Neural cell (in vitro differentiated cells): ENCODE measurements around the gene SYNRG.

Experiments used
- CTCF ChIP-seq: fragments of 450-650 bp; IDR thresholded peaks from 2 replicates; pipeline ENCODE4 v1.5.1; 2014; ENCODE audit warnings: antibody characterized with exemption, mild to moderate bottlenecking, moderate library complexity; ENCODE audit not compliant: poor library complexity, severe bottlenecking
- EZH2 ChIP-seq: fragments of 200-600, 300-800 bp; shearing (Covaris generic), sonication (generic); IDR thresholded peaks from 2 replicates; pipeline ENCODE4 v1.6.1; 2014; ENCODE audit warnings: antibody characterized with exemption, low read length, borderline replicate concordance, mild to moderate bottlenecking; ENCODE audit not compliant: insufficient read depth, poor library complexity, severe bottlenecking
- MXI1 ChIP-seq: fragments of 450-650 bp; conservative IDR thresholded peaks from 2 replicates; pipeline ENCODE4 v1.6.1; 2014; ENCODE audit warnings: antibody characterized with exemption, mild to moderate bottlenecking; ENCODE audit not compliant: poor library complexity, severe bottlenecking
- POLR2AphosphoS5 ChIP-seq: IDR thresholded peaks from 2 replicates; pipeline ENCODE4 v1.6.1; 2012
- RAD21 ChIP-seq: fragments of 450-650 bp; conservative IDR thresholded peaks from 2 replicates; pipeline ENCODE4 v1.6.1; 2014; ENCODE audit warnings: antibody characterized with exemption, mild to moderate bottlenecking, moderate library complexity
- REST ChIP-seq: IDR thresholded peaks from 2 replicates; pipeline ENCODE4 v1.6.1; 2012; ENCODE audit warnings: borderline replicate concordance
- TAF1 ChIP-seq: IDR thresholded peaks from 2 replicates; pipeline ENCODE4 v1.6.1; 2012; ENCODE audit warnings: low read depth

DNA sequence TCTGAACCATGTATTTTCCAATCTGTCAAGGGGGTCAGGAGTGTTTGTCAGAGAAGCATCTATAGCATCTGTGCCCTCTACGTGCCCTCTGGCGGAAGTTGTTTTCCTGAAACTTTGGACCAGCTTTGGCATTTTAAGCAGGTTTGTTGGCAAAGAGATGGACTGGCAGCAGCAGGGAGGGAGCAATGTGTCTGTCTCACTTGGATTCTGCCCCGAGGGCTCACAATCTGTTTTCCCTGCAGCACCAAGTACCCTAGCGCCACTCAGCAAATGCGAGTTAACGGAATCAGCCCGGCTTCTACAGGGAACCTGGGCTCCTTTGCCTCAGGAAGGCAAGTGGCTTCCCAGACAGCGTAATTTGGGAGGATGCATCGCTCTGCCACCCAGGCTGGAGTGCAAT lies 102.1 kb downstream of the SYNRG start:
- TF ChIP-seq TAF1: no peak
- no peak for TF ChIP-seq CTCF
- no peak for TF ChIP-seq EZH2
- no peak for TF ChIP-seq REST
- no peak for TF ChIP-seq RAD21
- TF ChIP-seq POLR2AphosphoS5: no peak
- no peak for TF ChIP-seq MXI1
